NAMALWA (cell line): ENCODE results near the gene FGL2.
"Not testable (repeated sequence)": the region's sequence is repeated elsewhere in the genome, so short reads cannot be mapped to it uniquely, and the experiment has no call there.

Experiments
- DNase-seq: peaks from one replicate; pipeline ENCODE4 v3.0.0-alpha.2; 2015; ENCODE audit warnings: low spot score

Gene FGL2

GRCh38 chr7:77199013-77199966, at the start of gene FGL2:
TSS of gene FGL2 (minus strand) at chr7:77199819. CDS start at chr7:77199793, 26 bp downstream.
- DNase-seq: peak; percentile 28

GRCh38 chr7:77248154-77248553, 48.5 kb upstream of the FGL2 start:
- DNase-seq: no peak

GRCh38 chr7:77247206-77247850, 47.7 kb upstream of the FGL2 start:
- peak; percentile 93 for DNase-seq

GRCh38 chr7:77246026-77246640, 46.5 kb upstream of the FGL2 start:
- no peak for DNase-seq

GRCh38 chr7:77245015-77245755, 45.6 kb upstream of the FGL2 start:
- DNase-seq: no peak

- no peak for DNase-seq
Measured at GRCh38 chr7:77244222-77244934, 44.8 kb upstream of the FGL2 start.

- DNase-seq: no peak
Measured at GRCh38 chr7:77242554-77242953, 42.9 kb upstream of the FGL2 start.

- no peak for DNase-seq
Measured at GRCh38 chr7:77242068-77242467, 42.4 kb upstream of the FGL2 start.

GRCh38 chr7:77239471-77239870, 39.9 kb upstream of the FGL2 start:
- no peak for DNase-seq

- no peak for DNase-seq
Measured at GRCh38 chr7:77238703-77239136, 39.1 kb upstream of the FGL2 start.

- no peak for DNase-seq
Measured at GRCh38 chr7:77235276-77235675, 35.7 kb upstream of the FGL2 start.

- no peak for DNase-seq
Measured at GRCh38 chr7:77232467-77232866, 32.8 kb upstream of the FGL2 start.

- not testable (repeated sequence) for DNase-seq
Measured at GRCh38 chr7:77228795-77229194, 29.2 kb upstream of the FGL2 start.

GRCh38 chr7:77226357-77226839, 26.8 kb upstream of the FGL2 start:
- no peak for DNase-seq

GRCh38 chr7:77223261-77223660, 23.6 kb upstream of the FGL2 start:
- no peak for DNase-seq

- no peak for DNase-seq
Measured at GRCh38 chr7:77222819-77223218, 23.2 kb upstream of the FGL2 start.

- no peak for DNase-seq
Measured at GRCh38 chr7:77222065-77222464, 22.4 kb upstream of the FGL2 start.

GRCh38 chr7:77219701-77220331, 20.2 kb upstream of the FGL2 start:
- not testable (repeated sequence) for DNase-seq

GRCh38 chr7:77217474-77218185, 18.0 kb upstream of the FGL2 start:
- no peak for DNase-seq
